Endothelial cell (in vitro differentiated cells): ENCODE data around the gene AMIGO1. TPM values are rescaled to one million over a fixed set of nuclear protein-coding genes. Genes with fewer than 3 reads are reported as not detected.

ENCODE experiments used
- DNase-seq: peaks from one replicate; pipeline ENCODE4 v3.0.0; 2021; ENCODE audit warnings: low spot score
- H3K27ac Mint-ChIP-seq: one replicate; pipeline ENCODE4 v1.8.0; 2021; ENCODE audit warnings: mixed read lengths, inconsistent platforms; ENCODE audit not compliant: unreplicated experiment
- H3K27me3 Mint-ChIP-seq: one replicate; pipeline ENCODE4 v1.8.0; 2021; ENCODE audit warnings: mild to moderate bottlenecking, moderate library complexity, mixed read lengths, inconsistent platforms; ENCODE audit not compliant: unreplicated experiment
- H3K36me3 Mint-ChIP-seq: one replicate; pipeline ENCODE4 v1.8.0; 2021; ENCODE audit warnings: mild to moderate bottlenecking, low read depth, mixed read lengths, inconsistent platforms; ENCODE audit not compliant: unreplicated experiment
- H3K4me1 Mint-ChIP-seq: one replicate; pipeline ENCODE4 v1.8.0; 2021; ENCODE audit warnings: mild to moderate bottlenecking, mixed read lengths, inconsistent platforms; ENCODE audit not compliant: unreplicated experiment
- H3K4me3 Mint-ChIP-seq: one replicate; pipeline ENCODE4 v1.8.0; 2021; ENCODE audit warnings: mild to moderate bottlenecking, mixed read lengths, inconsistent platforms; ENCODE audit not compliant: unreplicated experiment
- H3K9me3 Mint-ChIP-seq: one replicate; pipeline ENCODE4 v1.8.0; 2021; ENCODE audit warnings: mixed read lengths, inconsistent platforms; ENCODE audit not compliant: unreplicated experiment
- CTCF ChIP-seq: fragments of 200-600 bp; sonication (generic); IDR thresholded peaks from one replicate; pipeline ENCODE4 v1.5.0; 2021; ENCODE audit warnings: antibody characterized with exemption; ENCODE audit not compliant: unreplicated experiment
- total RNA-seq: library from RNA; stranded (reverse); fragmentation: NEBNext Ultra II Directional; extraction: Animal tissue kit (Norgen Biotek cat#: 25700); gene quantifications from one replicate; pipeline ENCODE4 v1.2.1, GENCODE V29; 2021; ENCODE audit not compliant: unreplicated experiment

AMIGO1 gene
- total RNA-seq, 1 donor from 2014 or later: 1.2 TPM

GRCh38 chr1:109531380-109531779 is 21.9 kb upstream of the AMIGO1 start:
- no peak for TF ChIP-seq CTCF
- Mint-ChIP-seq H3K27ac (no peak overlapping the region), H3K27me3 (peaks cover 9% of the 10 kb centered on the region), H3K4me1 (peaks cover 20% of the 10 kb centered on the region), H3K4me3 (no peak overlapping the region), H3K36me3 (no peaks in the 10 kb centered on the region), H3K9me3 (no peaks in the 10 kb centered on the region)
- DNase-seq: no peak

- no peaks in the 10 kb centered on the region for H3K9me3 Mint-ChIP-seq
- no peak overlapping the region for H3K4me3 Mint-ChIP-seq
These were observed 21.0 kb upstream of the AMIGO1 start for GRCh38 chr1:109530457-109531087.

GRCh38 chr1:109529881-109530456 is 20.4 kb upstream of the AMIGO1 start:
- DNase-seq: no peak
- H3K4me1 Mint-ChIP-seq: peaks cover 20% of the 10 kb centered on the region
- no peaks in the 10 kb centered on the region for H3K9me3 Mint-ChIP-seq
- H3K4me3 Mint-ChIP-seq: no peak overlapping the region
- H3K27ac Mint-ChIP-seq: no peak overlapping the region
- H3K27me3 Mint-ChIP-seq: peaks cover 6% of the 10 kb centered on the region
- H3K36me3 Mint-ChIP-seq: no peaks in the 10 kb centered on the region
- no peak for TF ChIP-seq CTCF

More at GRCh38 chr1:109530457-109531087, 21.0 kb upstream of the AMIGO1 start:
- H3K27ac Mint-ChIP-seq: no peak overlapping the region
- peaks cover 9% of the 10 kb centered on the region for H3K27me3 Mint-ChIP-seq
- no peak for TF ChIP-seq CTCF
- H3K36me3 Mint-ChIP-seq: no peaks in the 10 kb centered on the region
- no peak for DNase-seq
- peaks cover 20% of the 10 kb centered on the region for H3K4me1 Mint-ChIP-seq

- no peak overlapping the region for H3K27ac Mint-ChIP-seq
- no peak overlapping the region for H3K4me3 Mint-ChIP-seq
- no peak for DNase-seq
- no peaks in the 10 kb centered on the region for H3K9me3 Mint-ChIP-seq
- H3K27me3 Mint-ChIP-seq: peaks cover 6% of the 10 kb centered on the region
- no peak for TF ChIP-seq CTCF
- H3K36me3 Mint-ChIP-seq: no peaks in the 10 kb centered on the region
- peaks cover 20% of the 10 kb centered on the region for H3K4me1 Mint-ChIP-seq
These were observed 19.2 kb upstream of the AMIGO1 start for GRCh38 chr1:109528712-109529111.
